SJCRH30 (cell line): Measurements from ENCODE around the gene FCHO2. TPM values are rescaled to one million over a fixed set of nuclear protein-coding genes. Genes with fewer than 3 reads are reported as not detected.

ENCODE experiments used
- DNase-seq, 2 experiments: peaks; one replicate each; pipeline ENCODE4 v3.0.0-alpha.2; 2015 to 2020
- H3K27ac ChIP-seq: fragments of 250-450 bp; sonication (Bioruptor Pico); 2 replicates; pipeline ENCODE4 v1.5.1; 2020; ENCODE audit warnings: mild to moderate bottlenecking, moderate library complexity
- H3K27me3 ChIP-seq: fragments of 250-450 bp; sonication (Bioruptor Pico); 2 replicates; pipeline ENCODE4 v1.5.1; 2020; ENCODE audit warnings: mild to moderate bottlenecking, moderate library complexity
- H3K36me3 ChIP-seq: fragments of 250-450 bp; sonication (Bioruptor Pico); 2 replicates; pipeline ENCODE4 v1.5.1; 2020; ENCODE audit warnings: mild to moderate bottlenecking, moderate library complexity
- H3K4me1 ChIP-seq: fragments of 250-450 bp; sonication (Bioruptor Pico); 2 replicates; pipeline ENCODE4 v1.5.1; 2020; ENCODE audit warnings: mild to moderate bottlenecking, moderate library complexity
- H3K4me3 ChIP-seq: fragments of 250-450 bp; sonication (Bioruptor Pico); 2 replicates; pipeline ENCODE4 v1.5.1; 2020; ENCODE audit warnings: mild to moderate bottlenecking, moderate library complexity
- H3K9me3 ChIP-seq: fragments of 250-450 bp; sonication (Bioruptor Pico); replicated peaks from 2 replicates; pipeline ENCODE4 v1.5.1; 2020; ENCODE audit warnings: mild to moderate bottlenecking, moderate library complexity
- total RNA-seq: library from RNA; depleted of rRNA; stranded (reverse); fragments of >200 nt; shearing (Covaris generic); gene quantifications from 2 replicates; pipeline ENCODE4 v1.2.3, GENCODE V29; 2014

The FCHO2 gene
- total RNA-seq, 1 experiment from 2014 or later, result 15.4 TPM

DNA sequence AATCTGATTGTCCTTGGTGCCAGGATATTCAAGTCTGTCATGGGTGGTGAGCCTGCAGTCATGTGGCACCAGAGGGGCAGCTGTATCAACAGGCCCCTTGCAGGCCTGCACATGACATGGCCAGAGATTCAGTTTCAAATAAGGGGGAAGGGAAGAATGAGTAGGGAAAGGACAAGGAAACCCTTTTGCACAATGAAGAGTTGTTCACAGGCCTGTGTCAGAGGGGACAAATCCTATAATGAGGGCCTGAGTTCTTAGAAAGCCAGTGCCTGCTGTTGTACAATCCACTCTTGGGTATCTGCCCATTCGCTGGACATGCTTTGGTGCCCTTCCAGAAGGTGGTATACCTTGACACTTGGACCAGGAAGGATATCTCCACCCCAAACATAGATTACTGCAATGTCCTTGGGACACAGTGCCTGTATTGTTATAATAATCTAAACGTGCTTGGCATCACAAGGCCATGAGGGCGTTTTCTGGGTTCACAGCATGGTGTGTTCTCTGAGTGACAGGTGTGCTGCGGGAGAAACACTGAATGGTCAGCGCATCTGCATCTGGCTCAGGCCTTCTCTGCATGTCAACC is 162.6 kb downstream of the FCHO2 start:
- no peaks in the 10 kb centered on the region; the same call in 1 of the 2 replicates for H3K27me3 ChIP-seq
- DNase-seq, result peak; percentile 38 to 55
- no peaks in the 10 kb centered on the region for H3K9me3 ChIP-seq
- peak overlapping the region; percentile 27; the same call in 1 of the 2 replicates for H3K27ac ChIP-seq
- H3K4me1 ChIP-seq, result peaks cover 32% of the 10 kb centered on the region
- H3K4me3 ChIP-seq, result no peak overlapping the region
- H3K36me3 ChIP-seq, result no peaks in the 10 kb centered on the region

DNA sequence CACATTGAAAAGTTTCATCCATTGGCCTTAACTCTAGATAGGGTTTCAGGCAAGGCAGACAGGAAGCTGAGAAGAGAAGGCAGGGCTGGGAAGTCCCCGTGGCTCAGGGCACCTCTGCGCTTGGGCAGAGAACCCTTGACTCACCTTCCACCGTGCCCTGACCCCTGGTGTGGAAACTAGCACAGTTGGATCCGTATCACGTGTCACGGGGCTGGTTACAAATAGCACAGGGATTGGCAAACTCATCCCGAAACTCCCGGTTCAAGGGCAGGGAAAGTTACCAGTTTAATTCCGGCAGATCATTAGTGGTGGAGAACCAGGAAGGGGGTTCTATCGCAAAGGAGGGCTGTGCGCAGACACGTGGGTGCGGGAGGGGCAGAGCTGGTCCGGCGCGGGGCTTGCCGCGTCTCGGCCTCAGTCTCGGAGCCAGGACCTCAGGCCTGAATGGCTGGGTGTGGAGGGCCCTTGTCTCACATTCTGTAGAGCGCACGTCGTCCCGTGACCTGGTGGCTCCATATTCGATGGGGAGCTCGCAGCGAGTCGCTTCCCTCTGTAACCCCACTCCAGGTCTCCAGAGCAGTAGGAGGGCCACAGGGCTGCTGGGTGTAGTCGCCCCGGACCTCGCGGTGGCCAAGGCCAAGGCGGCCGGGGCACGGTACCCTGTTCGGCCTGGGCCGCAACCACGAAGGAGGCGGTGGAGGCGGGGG is 163.8 kb downstream of the FCHO2 start:
- DNase-seq, result no peak
- H3K4me1 ChIP-seq, result peaks cover 32% of the 10 kb centered on the region
- H3K27me3 ChIP-seq, result no peaks in the 10 kb centered on the region; the same call in 1 of the 2 replicates
- no peaks in the 10 kb centered on the region for H3K36me3 ChIP-seq
- H3K4me3 ChIP-seq, result no peak overlapping the region
- H3K27ac ChIP-seq, result no peak overlapping the region
- H3K9me3 ChIP-seq, result no peaks in the 10 kb centered on the region

DNA sequence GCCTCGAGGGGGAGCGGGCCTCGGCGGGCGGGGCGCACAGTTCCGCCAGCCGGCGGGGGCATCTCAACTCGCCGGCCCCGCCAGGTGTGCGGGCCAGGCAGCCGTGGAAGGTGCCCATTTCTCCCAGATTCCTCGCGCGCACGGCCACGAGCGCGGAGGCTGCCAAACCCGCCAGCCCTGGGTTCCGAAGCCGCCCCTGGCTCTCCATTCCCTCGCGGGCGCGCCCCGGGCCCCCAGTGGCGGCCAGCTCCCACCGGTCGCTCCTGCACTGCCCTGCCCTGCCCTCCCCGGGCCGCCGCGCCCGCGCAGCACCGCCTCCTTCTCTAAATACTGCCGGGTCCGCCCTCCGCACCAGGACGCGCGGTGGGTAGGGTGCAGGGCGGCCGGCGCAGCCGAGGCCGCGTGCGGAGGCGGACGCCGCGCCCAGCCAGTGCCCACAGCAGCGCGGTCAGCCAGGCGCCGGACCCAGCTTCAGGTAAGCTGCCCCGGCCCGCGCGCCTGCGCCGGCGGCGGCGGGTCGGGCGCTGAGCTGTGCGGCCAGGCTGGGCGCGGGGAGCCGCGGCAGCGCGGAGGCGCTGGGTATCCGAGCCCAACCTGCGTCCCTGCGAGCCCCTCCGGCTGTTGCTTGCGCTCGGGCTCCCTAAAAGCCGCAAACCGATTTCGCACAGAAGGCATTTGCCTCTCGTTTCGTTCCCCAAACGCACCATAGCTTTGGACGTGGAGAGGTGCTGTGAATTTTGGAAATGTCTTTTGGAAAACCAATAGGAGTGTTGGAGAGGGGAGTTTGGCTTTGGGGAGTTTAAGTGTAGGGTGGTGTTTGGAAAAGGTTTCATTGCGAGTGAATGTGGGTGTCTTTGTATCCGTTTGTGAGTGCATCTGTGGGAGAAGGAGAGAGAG is 164.6 kb downstream of the FCHO2 start, which contains the start of gene TMEM171:
Gene TMEM171 (plus strand): TSS at position 354 of the 897 bp plus-strand sequence. CDS start 2,799 bp downstream, outside the sequence.
- no peak for DNase-seq
- H3K27me3 ChIP-seq, result no peaks in the 10 kb centered on the region; the same call in 1 of the 2 replicates
- H3K27ac ChIP-seq, result no peak within 1 kb of the TSS
- H3K9me3 ChIP-seq, result no peaks in the 10 kb centered on the region
- H3K4me3 ChIP-seq, result no peak within 1 kb of the TSS
- H3K36me3 ChIP-seq, result no peaks in the 10 kb centered on the region
- H3K4me1 ChIP-seq, result peaks cover 26% of the 10 kb centered on the region

DNA sequence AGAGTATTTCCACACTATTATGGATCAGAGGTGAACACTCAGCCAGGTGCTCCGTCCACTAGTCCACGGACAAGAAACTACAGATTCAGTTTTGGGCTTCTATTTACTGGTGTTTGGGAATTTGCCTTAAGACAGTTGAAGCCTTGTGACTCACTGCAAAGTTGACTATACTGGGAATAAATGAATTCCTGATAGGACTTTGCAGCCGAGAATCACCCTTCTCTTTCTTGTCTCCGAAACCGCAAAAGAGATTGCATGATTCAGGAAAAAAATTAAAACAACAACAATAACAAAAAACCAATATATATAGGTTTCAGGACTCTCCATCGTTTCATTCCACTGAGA is 165.2 kb downstream of the FCHO2 start:
- no peaks in the 10 kb centered on the region; the same call in 1 of the 2 replicates for H3K27me3 ChIP-seq
- no peak for DNase-seq
- no peaks in the 10 kb centered on the region for H3K9me3 ChIP-seq
- H3K27ac ChIP-seq, result no peak overlapping the region
- no peaks in the 10 kb centered on the region for H3K36me3 ChIP-seq
- peaks cover 25% of the 10 kb centered on the region for H3K4me1 ChIP-seq
- no peak overlapping the region for H3K4me3 ChIP-seq

DNA sequence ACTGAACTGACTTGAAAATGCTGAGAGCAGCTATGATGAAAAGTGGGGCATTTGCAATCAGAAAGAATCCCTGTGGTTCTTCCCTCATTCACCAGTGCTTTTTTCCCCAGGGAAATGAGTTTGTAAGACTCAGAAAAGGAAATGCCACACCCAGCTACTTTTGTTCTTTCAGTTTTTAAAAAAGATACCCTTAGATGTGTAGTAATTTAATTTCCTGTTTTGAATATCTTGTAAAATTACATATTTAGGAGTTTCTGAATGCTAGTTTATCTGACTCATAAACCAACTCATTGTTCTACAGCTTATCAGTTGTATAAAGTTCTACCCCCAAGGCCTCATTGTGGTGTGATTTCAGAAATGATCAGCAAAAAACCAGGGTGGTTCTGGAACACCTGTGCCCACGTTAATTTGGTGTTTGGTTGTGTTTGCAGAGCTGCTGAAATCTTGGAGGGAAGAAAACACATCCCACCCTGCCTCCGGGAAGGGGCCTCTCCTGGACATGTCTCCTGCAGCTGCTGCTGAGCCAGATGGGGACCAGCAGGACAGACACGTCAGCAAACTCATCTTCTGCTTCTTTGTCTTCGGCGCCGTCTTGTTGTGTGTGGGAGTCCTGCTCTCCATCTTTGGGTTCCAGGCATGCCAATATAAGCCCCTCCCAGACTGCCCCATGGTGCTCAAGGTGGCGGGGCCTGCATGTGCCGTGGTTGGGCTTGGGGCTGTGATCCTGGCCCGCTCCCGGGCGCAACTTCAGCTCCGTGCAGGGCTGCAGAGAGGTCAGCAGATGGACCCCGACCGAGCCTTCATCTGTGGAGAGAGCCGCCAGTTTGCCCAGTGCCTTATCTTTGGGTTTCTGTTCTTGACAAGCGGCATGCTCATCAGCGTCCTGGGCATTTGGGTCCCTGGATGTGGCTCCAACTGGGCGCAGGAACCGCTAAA is 167.3 kb downstream of the FCHO2 start:
- Histone ChIP-seq H3K27ac (no peak overlapping the region), H3K36me3 (no peaks in the 10 kb centered on the region), H3K4me1 (peaks cover 19% of the 10 kb centered on the region), H3K4me3 (no peak overlapping the region), H3K27me3 (no peaks in the 10 kb centered on the region; the same call in 1 of the 2 replicates), H3K9me3 (no peaks in the 10 kb centered on the region)
- peak; percentile 41 to 47 for DNase-seq

DNA sequence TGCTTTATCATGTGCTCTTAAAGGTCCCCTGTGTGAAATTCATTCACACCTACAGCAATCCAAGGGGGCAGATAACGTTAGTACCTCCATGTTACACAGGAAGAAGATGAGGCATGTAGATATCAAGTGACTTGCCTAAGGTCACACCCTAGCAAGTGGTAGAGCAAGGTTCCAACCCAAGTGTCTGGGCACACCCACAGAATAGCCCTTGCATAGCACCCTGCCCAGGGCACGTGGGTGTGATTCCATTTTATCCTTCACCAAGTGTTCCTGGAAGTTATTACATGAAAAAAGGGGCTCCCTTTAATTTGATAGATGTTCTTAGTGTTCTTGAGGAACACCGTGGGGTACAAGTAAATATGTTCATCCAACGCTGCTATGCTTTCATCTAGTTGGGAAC is 169.4 kb downstream of the FCHO2 start:
- Histone ChIP-seq H3K9me3 (no peaks in the 10 kb centered on the region), H3K27me3 (no peaks in the 10 kb centered on the region), H3K4me1 (peaks cover 11% of the 10 kb centered on the region), H3K36me3 (no peaks in the 10 kb centered on the region), H3K27ac (no peak overlapping the region), H3K4me3 (no peak overlapping the region)
- DNase-seq, result no peak

DNA sequence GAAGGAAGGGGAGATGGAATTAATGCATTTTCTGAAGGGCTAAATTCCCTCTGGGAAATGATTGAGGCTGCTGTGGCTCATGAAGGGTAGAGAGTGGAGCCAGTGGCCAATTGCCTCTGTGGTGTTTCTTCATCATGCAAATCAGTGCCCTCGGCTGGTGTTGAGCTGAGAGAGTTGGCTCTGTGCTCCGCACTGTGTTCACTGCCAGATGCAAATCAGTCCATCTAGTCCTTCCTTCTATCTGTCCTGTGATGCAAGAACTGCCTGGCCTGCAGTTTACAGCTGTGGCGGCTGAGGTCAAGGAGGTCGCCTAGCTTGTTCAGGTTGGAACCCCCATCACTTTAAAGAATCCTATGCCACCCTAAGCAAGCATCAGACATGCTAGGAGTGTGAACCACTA is 170.5 kb downstream of the FCHO2 start:
- Histone ChIP-seq H3K36me3 (no peaks in the 10 kb centered on the region), H3K27me3 (no peaks in the 10 kb centered on the region), H3K9me3 (no peaks in the 10 kb centered on the region), H3K4me1 (peaks cover 11% of the 10 kb centered on the region), H3K4me3 (no peak overlapping the region), H3K27ac (no peak overlapping the region)
- DNase-seq, result no peak

DNA sequence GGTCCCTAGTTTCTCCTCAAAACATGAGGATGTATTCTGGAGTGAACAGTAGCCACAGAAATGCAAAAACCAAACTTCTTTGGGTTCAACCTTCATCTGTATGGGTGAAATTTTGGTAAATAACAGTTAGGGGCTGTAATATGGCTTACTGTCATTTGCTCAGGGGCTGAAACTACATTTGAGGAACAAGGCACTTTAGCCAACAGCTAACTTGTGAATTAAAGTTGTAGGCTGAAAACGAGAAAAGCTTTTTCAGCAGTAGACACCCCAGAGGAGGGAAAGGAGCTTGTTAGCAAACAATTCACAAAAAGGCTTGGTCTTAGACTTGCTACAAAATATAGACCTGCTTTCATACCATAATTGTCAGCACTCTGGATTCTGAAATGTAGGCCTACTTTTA is 171.1 kb downstream of the FCHO2 start:
- Histone ChIP-seq H3K27ac (no peak overlapping the region), H3K9me3 (no peaks in the 10 kb centered on the region), H3K36me3 (no peaks in the 10 kb centered on the region), H3K4me3 (no peak overlapping the region), H3K27me3 (no peaks in the 10 kb centered on the region), H3K4me1 (peaks cover 11% of the 10 kb centered on the region)
- no peak for DNase-seq

DNA sequence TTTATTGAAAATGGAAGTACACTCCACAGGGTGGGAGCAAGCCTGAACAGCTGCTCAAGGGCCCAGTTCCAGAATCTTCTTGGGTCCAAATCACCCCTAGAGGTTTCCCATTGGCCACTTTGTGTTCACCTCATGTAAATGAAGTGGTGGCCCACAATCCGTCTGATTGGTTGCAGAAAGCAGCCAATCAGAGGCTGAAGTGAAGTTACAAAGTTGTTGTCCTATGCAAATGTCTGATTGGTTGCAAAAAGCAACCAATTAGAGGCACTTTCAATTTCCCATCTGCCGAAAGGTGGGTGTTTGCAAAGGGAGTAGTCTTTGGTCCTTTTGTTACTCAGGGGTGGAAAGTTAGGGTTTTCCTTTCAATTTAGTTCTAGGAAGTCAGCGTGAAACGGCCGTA is 173.3 kb downstream of the FCHO2 start:
- Histone ChIP-seq H3K36me3 (no peaks in the 10 kb centered on the region), H3K27me3 (no peaks in the 10 kb centered on the region), H3K4me1 (no peaks in the 10 kb centered on the region), H3K4me3 (no peak overlapping the region), H3K9me3 (no peaks in the 10 kb centered on the region), H3K27ac (no peak overlapping the region)
- DNase-seq, result no peak

DNA sequence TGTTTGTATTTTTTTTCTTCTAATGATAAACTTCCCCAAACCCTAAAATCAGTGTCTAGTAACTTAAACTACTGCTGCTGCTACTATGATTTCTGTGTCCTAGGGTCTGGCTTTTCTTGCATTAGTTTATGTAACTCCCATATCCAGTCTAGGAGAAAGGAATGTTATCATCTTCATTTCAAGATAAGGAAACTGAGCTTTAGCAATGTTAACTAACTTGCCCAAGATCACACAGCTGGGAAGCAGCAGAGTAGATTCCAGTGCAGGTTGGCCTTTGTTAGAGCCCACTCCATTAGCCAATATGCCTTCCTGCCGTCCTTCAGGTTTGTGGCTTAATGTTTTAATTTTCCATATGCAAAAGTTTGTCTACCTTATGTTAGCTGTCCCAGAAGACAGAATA is 175.0 kb downstream of the FCHO2 start:
- H3K27me3 ChIP-seq, result no peaks in the 10 kb centered on the region
- H3K4me1 ChIP-seq, result no peaks in the 10 kb centered on the region
- no peaks in the 10 kb centered on the region for H3K9me3 ChIP-seq
- H3K27ac ChIP-seq, result no peak overlapping the region
- no peak for DNase-seq
- H3K36me3 ChIP-seq, result no peaks in the 10 kb centered on the region
- no peak overlapping the region for H3K4me3 ChIP-seq

DNA sequence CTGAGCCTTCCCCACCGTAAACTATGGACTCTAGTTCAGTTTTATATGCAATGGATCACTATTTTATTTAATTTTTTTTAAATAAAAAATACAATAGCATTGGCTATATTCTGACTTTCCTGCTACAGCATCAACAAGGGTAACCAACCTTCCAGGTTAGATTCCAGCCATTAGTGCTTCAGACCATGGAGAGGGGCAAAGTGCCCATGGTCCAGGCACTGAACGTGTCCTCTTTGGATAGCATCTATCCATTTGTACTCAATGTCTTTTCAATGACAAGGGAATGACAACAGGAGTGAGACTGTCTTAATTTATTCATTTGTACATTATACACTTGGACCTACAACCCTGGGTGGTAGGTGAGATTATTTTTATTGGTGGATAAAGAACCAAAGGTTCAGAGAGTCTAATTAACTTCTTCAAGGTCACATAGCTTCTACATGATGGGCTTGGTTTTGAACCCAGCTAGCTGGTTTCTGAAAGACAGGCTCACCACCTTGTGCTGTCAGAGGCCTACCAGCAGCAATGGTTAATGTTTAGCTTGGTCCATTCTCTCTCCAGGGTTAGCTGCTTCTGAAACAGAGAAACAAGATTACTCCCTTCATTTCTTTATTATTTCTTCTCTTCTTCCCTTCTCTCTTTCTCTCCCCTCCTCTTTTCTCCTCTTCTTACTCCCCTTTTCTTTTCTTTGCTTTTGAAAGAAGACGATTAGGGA is 176.0 kb downstream of the FCHO2 start:
- Histone ChIP-seq H3K4me3 (no peak overlapping the region), H3K27me3 (no peaks in the 10 kb centered on the region), H3K27ac (no peak overlapping the region), H3K4me1 (no peaks in the 10 kb centered on the region), H3K36me3 (no peaks in the 10 kb centered on the region), H3K9me3 (no peaks in the 10 kb centered on the region)
- no peak for DNase-seq

DNA sequence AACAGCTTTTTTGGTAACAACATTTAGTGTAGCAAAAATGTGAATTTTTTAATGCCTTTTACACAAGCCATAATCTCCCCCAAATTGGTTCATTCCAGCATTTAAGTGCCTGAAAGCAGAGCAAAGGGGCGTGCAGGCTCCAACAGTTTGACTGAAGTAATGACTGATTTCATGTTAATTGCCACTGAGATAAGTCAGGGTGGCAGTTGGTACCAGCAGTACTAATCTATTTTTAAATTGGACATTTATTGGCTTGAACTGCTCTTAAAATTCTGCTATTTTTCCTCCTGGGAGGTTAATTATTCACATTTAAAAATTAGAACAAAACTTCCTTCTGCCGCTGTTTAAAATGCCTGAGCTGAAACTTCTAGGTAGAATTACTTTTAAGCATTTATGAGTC is 176.9 kb downstream of the FCHO2 start:
- H3K4me3 ChIP-seq, result no peak overlapping the region
- H3K9me3 ChIP-seq, result no peaks in the 10 kb centered on the region
- no peaks in the 10 kb centered on the region for H3K4me1 ChIP-seq
- H3K27ac ChIP-seq, result no peak overlapping the region
- H3K27me3 ChIP-seq, result no peaks in the 10 kb centered on the region
- no peak for DNase-seq
- H3K36me3 ChIP-seq, result no peaks in the 10 kb centered on the region

DNA sequence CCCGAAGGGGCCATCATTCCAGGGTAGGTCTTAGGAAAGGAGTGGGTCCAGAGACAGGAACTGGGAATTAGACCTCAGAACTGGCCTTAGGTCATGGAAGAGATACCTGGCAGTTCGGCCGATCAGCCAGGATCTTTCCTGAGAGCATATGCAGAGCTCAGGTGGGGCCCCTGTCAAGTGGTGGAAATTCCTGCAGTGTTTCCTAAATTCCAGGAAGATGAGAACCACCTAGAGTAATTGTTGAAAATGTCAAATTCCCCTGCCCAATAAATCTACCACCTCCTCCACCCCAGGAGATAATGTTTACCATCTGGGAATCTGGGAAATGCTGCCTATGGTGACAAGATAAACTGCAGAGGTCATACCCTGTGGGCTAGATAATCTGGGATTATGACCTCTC is 179.2 kb downstream of the FCHO2 start:
- no peak for DNase-seq
- Histone ChIP-seq H3K4me3 (no peak overlapping the region), H3K27me3 (no peaks in the 10 kb centered on the region), H3K9me3 (no peaks in the 10 kb centered on the region), H3K27ac (no peak overlapping the region), H3K4me1 (no peaks in the 10 kb centered on the region), H3K36me3 (no peaks in the 10 kb centered on the region)
